Muscle layer of duodenum (tissue), 2 donors: Measurements from ENCODE around the gene DUSP11.
"Not testable (repeated sequence)": the region's sequence is repeated elsewhere in the genome, so short reads cannot be mapped to it uniquely, and the experiment has no call there.

Experiments used
- H3K27ac ChIP-seq: one replicate; pipeline ENCODE4 v1.7.0; 2013; ENCODE audit warnings: mild to moderate bottlenecking, low read length
- H3K27me3 ChIP-seq: one replicate; pipeline ENCODE4 v1.7.0; 2013; ENCODE audit warnings: low read depth, mild to moderate bottlenecking, control low read depth, low read length
- H3K36me3 ChIP-seq, 2 donors: one replicate each; pipeline ENCODE4 v1.7.0; 2013; ENCODE audit warnings: low read length in 2 of 2, control low read depth in 1 of 2, mild to moderate bottlenecking in 1 of 2; ENCODE audit not compliant: insufficient read depth in 2 of 2, control insufficient read depth in 1 of 2
- H3K4me1 ChIP-seq, 2 donors: one replicate each; pipeline ENCODE4 v1.7.0; 2013; ENCODE audit warnings: low read length in 2 of 2, mild to moderate bottlenecking in 2 of 2, control low read depth in 1 of 2, moderate library complexity in 1 of 2; ENCODE audit not compliant: insufficient read depth in 2 of 2, control insufficient read depth in 1 of 2
- H3K4me3 ChIP-seq, 2 donors: one replicate each; pipeline ENCODE4 v1.7.0; 2013; ENCODE audit warnings: low read length in 2 of 2, low read depth in 1 of 2, mild to moderate bottlenecking in 1 of 2
- H3K9me3 ChIP-seq, 2 donors: one replicate each; pipeline ENCODE4 v1.7.0; 2013; ENCODE audit warnings: low read length in 2 of 2, control low read depth in 1 of 2, mild to moderate bottlenecking in 1 of 2; ENCODE audit not compliant: control insufficient read depth in 1 of 2
- donor health status: healthy.

DUSP11 gene

GRCh38 chr2:73740767-73741166 is 39.1 kb downstream of the DUSP11 start:
- H3K27me3 ChIP-seq = no peaks in the 10 kb centered on the region
- peaks cover 11 to 31% of the 10 kb centered on the region in 2 donors for H3K36me3 ChIP-seq
- no peaks in the 10 kb centered on the region for H3K9me3 ChIP-seq
- H3K4me3 ChIP-seq = no peak overlapping the region
- H3K4me1 ChIP-seq = peaks cover 5 to 9% of the 10 kb centered on the region in 2 donors
- H3K27ac ChIP-seq = no peak overlapping the region

GRCh38 chr2:73739101-73739500 is 40.8 kb downstream of the DUSP11 start:
- Histone ChIP-seq H3K36me3 (peaks cover 16 to 17% of the 10 kb centered on the region in 2 donors), H3K9me3 (no peaks in the 10 kb centered on the region), H3K4me3 (no peak overlapping the region), H3K27ac (no peak overlapping the region), H3K27me3 (no peaks in the 10 kb centered on the region), H3K4me1 (peaks cover 5 to 9% of the 10 kb centered on the region in 2 donors)

DNA sequence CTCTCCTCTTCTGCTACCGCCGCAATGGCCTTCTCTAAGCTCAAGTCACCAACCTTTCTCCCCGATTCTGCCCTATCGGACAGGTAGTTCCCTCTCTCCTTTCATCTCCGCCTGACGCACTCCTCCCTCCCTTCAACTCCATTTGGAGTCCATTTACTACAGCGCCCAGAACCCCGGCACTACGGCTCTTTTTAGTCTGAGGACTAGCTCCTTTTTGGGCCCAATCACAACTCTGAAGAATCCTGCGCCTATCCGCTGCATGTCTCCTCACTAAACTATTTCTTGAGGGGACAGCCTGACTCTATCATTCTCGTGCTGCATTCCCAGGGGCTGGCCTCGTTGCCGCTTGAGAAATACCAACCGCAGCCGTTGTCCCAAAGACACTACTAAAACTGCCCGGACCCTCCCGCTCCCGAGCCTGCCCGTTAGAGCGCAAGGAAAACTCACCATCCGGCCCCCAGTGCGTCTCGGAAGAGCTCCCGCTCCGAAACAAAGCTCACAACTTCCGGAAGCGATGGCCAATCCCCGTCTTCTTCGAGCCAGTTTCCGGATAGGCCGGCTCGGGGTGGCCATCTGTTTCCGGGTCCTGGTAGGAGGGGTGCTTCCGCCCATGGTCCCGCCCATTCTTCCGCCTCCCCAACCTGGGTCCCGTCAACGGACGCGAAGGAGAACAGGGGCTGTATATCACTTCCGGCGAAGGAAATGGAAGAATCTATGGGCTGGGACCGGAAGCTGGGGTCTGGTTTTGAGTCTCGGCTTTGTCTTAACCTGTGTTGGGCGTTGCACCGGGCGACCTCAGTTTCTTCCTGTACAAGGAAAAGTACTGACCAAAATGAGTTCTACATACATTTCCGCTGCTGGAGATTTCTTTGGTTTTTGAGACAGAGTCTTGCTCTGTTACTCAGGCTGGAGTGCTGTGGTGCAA is 42.8 kb downstream of the DUSP11 start, which contains the start of gene TPRKB:
TPRKB (minus strand) TSS at position 491 of the 925 bp plus-strand sequence. CDS start 2,776 bp downstream, outside the sequence.
- Histone ChIP-seq H3K4me1 (peaks cover 5 to 9% of the 10 kb centered on the region in 2 donors), H3K27ac (peak within 1 kb of the TSS; percentile 76)

GRCh38 chr2:73736378-73736777 is 43.5 kb downstream of the DUSP11 start:
- Histone ChIP-seq H3K36me3 (peaks cover 16 to 24% of the 10 kb centered on the region in 2 donors), H3K27ac (peak overlapping the region; percentile 76), H3K9me3 (no peaks in the 10 kb centered on the region), H3K27me3 (no peaks in the 10 kb centered on the region), H3K4me3 (peak overlapping the region; percentile 79 to 100), H3K4me1 (peaks cover 5 to 9% of the 10 kb centered on the region in 2 donors)

More for the DNA sequence above, 42.8 kb downstream of the DUSP11 start, which contains the start of gene TPRKB:
- Histone ChIP-seq H3K4me3 (peak within 1 kb of the TSS; percentile 79 to 100), H3K9me3 (no peaks in the 10 kb centered on the region), H3K36me3 (peaks cover 16 to 24% of the 10 kb centered on the region in 2 donors), H3K27me3 (no peaks in the 10 kb centered on the region)

GRCh38 chr2:73730810-73731209 is 49.1 kb downstream of the DUSP11 start:
- H3K9me3 ChIP-seq = no peaks in the 10 kb centered on the region
- peaks cover 0 to 1% of the 10 kb centered on the region in 2 donors for H3K4me1 ChIP-seq
- H3K36me3 ChIP-seq = peaks cover 39 to 47% of the 10 kb centered on the region in 2 donors
- H3K27me3 ChIP-seq = no peaks in the 10 kb centered on the region
- no peak overlapping the region for H3K27ac ChIP-seq
- no peak overlapping the region for H3K4me3 ChIP-seq

- H3K27ac ChIP-seq = no peak overlapping the region
- no peaks in the 10 kb centered on the region for H3K9me3 ChIP-seq
- H3K36me3 ChIP-seq = peaks cover 34 to 47% of the 10 kb centered on the region in 2 donors
- no peaks in the 10 kb centered on the region for H3K4me1 ChIP-seq
- H3K4me3 ChIP-seq = no peak overlapping the region
- no peaks in the 10 kb centered on the region for H3K27me3 ChIP-seq
These were observed 51.2 kb downstream of the DUSP11 start for GRCh38 chr2:73728711-73729110.

DNA sequence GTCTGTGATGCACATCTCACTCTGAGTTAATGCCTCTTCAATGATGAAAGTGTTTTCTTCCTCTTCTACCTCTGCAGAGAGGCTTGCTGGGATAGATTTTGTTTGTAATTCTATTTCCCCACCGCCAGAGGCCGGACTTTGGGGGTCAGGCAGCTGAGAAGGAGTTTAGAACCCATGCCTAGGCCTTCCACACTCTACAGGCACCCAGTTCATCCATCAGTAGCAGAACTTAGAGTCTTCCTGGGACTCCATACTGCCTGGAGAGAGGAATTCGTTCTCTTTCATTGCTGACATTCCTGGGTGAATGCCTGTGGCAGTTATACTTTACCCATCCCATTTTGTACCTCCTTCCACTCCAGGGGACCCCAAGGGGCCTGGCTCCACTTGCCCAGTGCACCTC is 51.9 kb downstream of the DUSP11 start:
- H3K4me1 ChIP-seq = no peaks in the 10 kb centered on the region
- H3K36me3 ChIP-seq = peaks cover 34 to 43% of the 10 kb centered on the region in 2 donors
- H3K27me3 ChIP-seq = no peaks in the 10 kb centered on the region
- H3K4me3 ChIP-seq = no peak overlapping the region
- H3K9me3 ChIP-seq = no peaks in the 10 kb centered on the region
- H3K27ac ChIP-seq = no peak overlapping the region

DNA sequence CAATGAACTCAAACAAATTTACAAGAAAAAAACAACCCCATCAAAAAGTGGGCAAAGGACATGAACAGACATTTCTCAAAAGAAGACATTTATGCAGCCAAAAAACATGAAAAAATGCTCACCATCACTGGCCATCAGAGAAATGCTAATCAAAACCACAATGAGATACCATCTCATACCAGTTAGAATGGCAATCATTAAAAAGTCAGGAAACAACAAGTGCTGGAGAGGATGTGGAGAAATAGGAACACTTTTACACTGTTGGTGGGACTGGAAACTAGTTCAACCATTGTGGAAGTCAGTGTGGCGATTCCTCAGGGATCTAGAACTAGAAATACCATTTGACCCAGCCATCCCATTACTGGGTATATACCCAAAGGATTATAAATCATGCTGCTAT is 53.2 kb downstream of the DUSP11 start:
- H3K27me3 ChIP-seq, H3K27ac ChIP-seq, H3K4me1 ChIP-seq, H3K4me3 ChIP-seq, H3K9me3 ChIP-seq: not testable (repeated sequence)
- peaks cover 27 to 29% of the 10 kb centered on the region in 2 donors for H3K36me3 ChIP-seq

DNA sequence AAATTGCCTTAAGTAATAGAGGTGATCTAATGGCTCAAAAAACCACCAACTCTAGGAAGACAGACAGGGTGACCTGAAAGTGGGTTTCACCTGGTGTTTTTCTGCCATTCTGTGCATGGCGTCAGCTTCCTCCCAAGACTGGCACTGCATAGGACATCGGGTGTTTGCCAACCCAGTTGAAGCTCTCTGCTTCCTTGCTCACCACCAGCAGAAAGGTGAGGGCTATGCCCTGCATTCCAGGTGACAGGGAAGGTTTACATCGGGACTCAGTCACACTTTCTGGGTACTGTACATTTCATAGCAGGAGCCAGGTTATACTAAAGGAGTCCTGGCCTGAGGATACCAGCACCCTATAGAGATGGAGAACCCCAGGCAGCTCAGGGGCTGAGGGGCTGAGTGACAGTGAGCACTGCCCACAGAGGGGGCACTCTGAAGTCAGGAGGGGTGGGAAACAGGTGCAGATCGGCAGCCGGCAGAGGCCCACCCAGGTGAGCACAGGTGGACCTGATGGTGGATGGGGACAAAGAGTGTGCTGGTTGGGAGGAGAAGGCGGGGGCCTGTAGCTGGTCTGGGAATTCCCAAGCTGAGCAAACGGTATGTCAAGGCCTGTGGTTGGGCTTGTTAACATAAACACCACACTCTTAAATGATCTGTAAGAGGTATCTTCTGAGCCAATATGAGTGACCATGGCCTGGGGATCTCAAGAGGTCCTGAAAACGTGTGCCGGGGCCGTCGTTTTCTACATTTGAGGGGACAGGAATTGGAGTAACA is 60.9 kb downstream of the DUSP11 start:
- H3K36me3 ChIP-seq = no peaks in the 10 kb centered on the region
- H3K27ac ChIP-seq = no peak overlapping the region
- no peak overlapping the region for H3K4me3 ChIP-seq
- no peaks in the 10 kb centered on the region for H3K9me3 ChIP-seq
- H3K27me3 ChIP-seq = no peaks in the 10 kb centered on the region
- H3K4me1 ChIP-seq = no peaks in the 10 kb centered on the region

GRCh38 chr2:73718421-73718820 is 61.5 kb downstream of the DUSP11 start:
- Histone ChIP-seq H3K27me3 (no peaks in the 10 kb centered on the region), H3K27ac (no peak overlapping the region), H3K4me3 (no peak overlapping the region), H3K9me3 (no peaks in the 10 kb centered on the region), H3K36me3 (no peaks in the 10 kb centered on the region), H3K4me1 (no peaks in the 10 kb centered on the region)

- H3K4me1 ChIP-seq, H3K4me3 ChIP-seq, H3K9me3 ChIP-seq, H3K36me3 ChIP-seq, H3K27ac ChIP-seq, H3K27me3 ChIP-seq: not testable (repeated sequence)
These were observed 62.2 kb downstream of the DUSP11 start for GRCh38 chr2:73717695-73718094.
